Calu3 (cell line): ENCODE results near the gene STK32A. TPM values are rescaled to one million over a fixed set of nuclear protein-coding genes. Genes with fewer than 3 reads are reported as not detected.

ENCODE experiments used
- BruUV-seq: library from RNA; stranded (reverse); fragments of 400-500 nt; replicated peaks from 2 replicates; lab custom pipeline; 2021; lab: Mats Ljungman, UMichigan
- CTCF ChIA-PET: fragments of 300-600 bp; sonication (Branson Sonifier 250); formaldehyde crosslinking; loops from one replicate; lab custom pipeline; 2022; ENCODE audit warnings: antibody characterized with exemption; lab: Charles Lee
- DNase-seq: peaks from one replicate; pipeline ENCODE4 v3.0.0; 2022
- H3K27ac Mint-ChIP-seq: one replicate; pipeline ENCODE4 v1.8.0; 2022; ENCODE audit warnings: mixed read lengths; ENCODE audit not compliant: unreplicated experiment
- H3K27me3 Mint-ChIP-seq: one replicate; pipeline ENCODE4 v1.8.0; 2022; ENCODE audit warnings: mixed read lengths; ENCODE audit not compliant: unreplicated experiment
- H3K36me3 Mint-ChIP-seq: one replicate; pipeline ENCODE4 v1.8.0; 2022; ENCODE audit warnings: mild to moderate bottlenecking, moderate library complexity, mixed read lengths; ENCODE audit not compliant: insufficient read depth, unreplicated experiment
- H3K4me1 Mint-ChIP-seq: one replicate; pipeline ENCODE4 v1.8.0; 2022; ENCODE audit warnings: mild to moderate bottlenecking, low read depth, mixed read lengths; ENCODE audit not compliant: unreplicated experiment
- H3K4me3 Mint-ChIP-seq: one replicate; pipeline ENCODE4 v1.8.0; 2022; ENCODE audit warnings: mild to moderate bottlenecking, low read depth, moderate library complexity, mixed read lengths; ENCODE audit not compliant: unreplicated experiment
- H3K9me3 Mint-ChIP-seq: one replicate; pipeline ENCODE4 v1.8.0; 2022; ENCODE audit warnings: low read depth, mixed read lengths; ENCODE audit not compliant: unreplicated experiment
- CTCF ChIP-seq: fragments of 200-600 bp; IDR thresholded peaks from one replicate; pipeline ENCODE4 v1.8.0; 2022; ENCODE audit warnings: antibody characterized with exemption; ENCODE audit not compliant: unreplicated experiment
- intact Hi-C: fragments of 100-400 bp; cut with micrococcal nuclease; formaldehyde crosslinking; loops from one replicate; pipeline ENCODE4 v1.10.0; 2022; ENCODE audit not compliant: unreplicated experiment
- total RNA-seq: library from RNA; stranded (reverse); gene quantifications from 2 replicates; pipeline ENCODE4 v1.2.3, GENCODE V29; 2022

The STK32A gene
- total RNA-seq, 1 experiment from 2014 or later, result 32.5 TPM

GRCh38 chr5:147403651-147404640 lies 169.1 kb downstream of the STK32A start:
- H3K9me3 Mint-ChIP-seq, result no peaks in the 10 kb centered on the region
- TF ChIP-seq CTCF, result no peak
- no TSS peak for BruUV-seq
- H3K4me1 Mint-ChIP-seq, result peaks cover 17% of the 10 kb centered on the region
- peak overlapping the region; percentile 28 for H3K4me3 Mint-ChIP-seq
- intact Hi-C loops, result loop anchor here (5.0 kb wide), 1 partner anchor 173 kb away; no protein-coding TSS in a partner anchor
- no peaks in the 10 kb centered on the region for H3K27me3 Mint-ChIP-seq
- peak; percentile 51 for DNase-seq
- CTCF ChIA-PET, result interaction anchor here (0.8 to 1.4 kb wide), 6 partner anchors 12 to 441 kb away, joined by 3 to 6 read pairs (median 4); no protein-coding TSS in a partner anchor
- H3K36me3 Mint-ChIP-seq, result peaks cover 6% of the 10 kb centered on the region
- H3K27ac Mint-ChIP-seq, result peak overlapping the region; percentile 89

- Mint-ChIP-seq H3K27me3 (no peaks in the 10 kb centered on the region), H3K36me3 (peaks cover 6% of the 10 kb centered on the region), H3K27ac (peak overlapping the region; percentile 89), H3K4me1 (peaks cover 17% of the 10 kb centered on the region), H3K4me3 (no peak overlapping the region), H3K9me3 (no peaks in the 10 kb centered on the region)
- CTCF ChIA-PET, result interaction anchor here (0.8 to 1.4 kb wide), 5 partner anchors 11 to 442 kb away, joined by 3 to 6 read pairs (median 4); no protein-coding TSS in a partner anchor
- DNase-seq, result no peak
- BruUV-seq, result no TSS peak
- intact Hi-C loops, result loop anchor here (5.0 kb wide), 1 partner anchor 173 kb away; no protein-coding TSS in a partner anchor
- TF ChIP-seq CTCF, result no peak
Observed at GRCh38 chr5:147404706-147405105, 169.9 kb downstream of the STK32A start.

- peaks cover 17% of the 10 kb centered on the region for H3K4me1 Mint-ChIP-seq
- CTCF ChIA-PET, result no interaction called here
Observed at GRCh38 chr5:147406636-147407035, 171.8 kb downstream of the STK32A start.

More at GRCh38 chr5:147406636-147407035, 171.8 kb downstream of the STK32A start:
- no peak for DNase-seq
- no peak for TF ChIP-seq CTCF
- Mint-ChIP-seq H3K4me3 (no peak overlapping the region), H3K27me3 (no peaks in the 10 kb centered on the region), H3K36me3 (peaks cover 6% of the 10 kb centered on the region), H3K27ac (no peak overlapping the region), H3K9me3 (no peaks in the 10 kb centered on the region)
- intact Hi-C loops, result no loop called here
- BruUV-seq, result no TSS peak
